ENCODE results near the gene MCRS1.
A peak's percentile ranks its signal among the peaks of the same experiment; 100 is the strongest.

The MCRS1 gene

GRCh38 chr12:49548481-49548821 is 19.5 kb downstream of the MCRS1 start:
- no peaks in the 10 kb centered on the region for H3K79me1 ChIP-seq (ENCODE audit: low read length)
- no CpG with 5 or more reads among the region's 8 CpGs for WGBS (ENCODE audit: extremely low coverage, insufficient coverage, low lambda C conversion rate)
- H3K9ac ChIP-seq (ENCODE audit: low read length) = no peak overlapping the region
- H2BK5ac ChIP-seq (ENCODE audit: low read length) = no peak overlapping the region
- no peak overlapping the region for H2BK15ac ChIP-seq (replicated peaks; ENCODE audit: low read depth)
- H2AK5ac ChIP-seq (ENCODE audit: low read length) = no peak overlapping the region
- H2BK120ac ChIP-seq (ENCODE audit: low read depth, low read length) = no peak overlapping the region
- H3K4me3 ChIP-seq (ENCODE audit: low read length) = no peak overlapping the region
- H3K23ac ChIP-seq (ENCODE audit: low read length) = no peak overlapping the region
- H4K5ac ChIP-seq (ENCODE audit: low read length) = no peak overlapping the region
- peak overlapping the region; percentile 35 for H3K56ac ChIP-seq (ENCODE audit: low read length)
- no peak overlapping the region for H3K18ac ChIP-seq (ENCODE audit: low read length)
- H3K79me2 ChIP-seq (ENCODE audit: control insufficient read depth, insufficient read depth, low read length) = no peaks in the 10 kb centered on the region
- no peak overlapping the region for H4K8ac ChIP-seq (ENCODE audit: low read depth, low read length)
- no peaks in the 10 kb centered on the region for H3K36me3 ChIP-seq (ENCODE audit: control insufficient read depth, insufficient read depth, low read length)
- peaks cover 4% of the 10 kb centered on the region for H3K27me3 ChIP-seq (ENCODE audit: insufficient read depth, low read length, poor library complexity)
- H3K4me2 ChIP-seq (ENCODE audit: low read length) = no peak overlapping the region
- DNase-seq = no peak
- no peak overlapping the region for H3K27ac ChIP-seq (ENCODE audit: low read depth, low read length)
- H3K4ac ChIP-seq (ENCODE audit: low read depth, low read length) = no peak overlapping the region
- H3K4me1 ChIP-seq (ENCODE audit: control insufficient read depth, low read depth, low read length) = peaks cover 2% of the 10 kb centered on the region

GRCh38 chr12:49547090-49547690 is 20.8 kb downstream of the MCRS1 start:
- no peak overlapping the region for H2BK120ac ChIP-seq (ENCODE audit: low read depth, low read length)
- no peak for DNase-seq
- H3K27me3 ChIP-seq (ENCODE audit: insufficient read depth, low read length, poor library complexity) = peaks cover 9% of the 10 kb centered on the region
- no peak overlapping the region for H3K9ac ChIP-seq (ENCODE audit: low read length)
- no peak overlapping the region for H3K27ac ChIP-seq (ENCODE audit: low read depth, low read length)
- H3K18ac ChIP-seq (ENCODE audit: low read length) = no peak overlapping the region
- H3K4me3 ChIP-seq (ENCODE audit: low read length) = no peak overlapping the region
- no peaks in the 10 kb centered on the region for H3K79me1 ChIP-seq (ENCODE audit: low read length)
- no peak overlapping the region for H2AK5ac ChIP-seq (ENCODE audit: low read length)
- no peak overlapping the region for H3K4ac ChIP-seq (ENCODE audit: low read depth, low read length)
- no peak overlapping the region for H3K56ac ChIP-seq (ENCODE audit: low read length)
- no peak overlapping the region for H3K4me2 ChIP-seq (ENCODE audit: low read length)
- no peak overlapping the region for H3K23ac ChIP-seq (ENCODE audit: low read length)
- H3K79me2 ChIP-seq (ENCODE audit: control insufficient read depth, insufficient read depth, low read length) = no peaks in the 10 kb centered on the region
- no peak overlapping the region for H4K8ac ChIP-seq (ENCODE audit: low read depth, low read length)
- no peak overlapping the region for H4K5ac ChIP-seq (ENCODE audit: low read length)
- H3K4me1 ChIP-seq (ENCODE audit: control insufficient read depth, low read depth, low read length) = peaks cover 2% of the 10 kb centered on the region
- no CpG with 5 or more reads among the region's 7 CpGs for WGBS (ENCODE audit: extremely low coverage, insufficient coverage, low lambda C conversion rate)
- H2BK15ac ChIP-seq (replicated peaks; ENCODE audit: low read depth) = no peak overlapping the region
- no peak overlapping the region for H2BK5ac ChIP-seq (ENCODE audit: low read length)
- no peaks in the 10 kb centered on the region for H3K36me3 ChIP-seq (ENCODE audit: control insufficient read depth, insufficient read depth, low read length)

DNA sequence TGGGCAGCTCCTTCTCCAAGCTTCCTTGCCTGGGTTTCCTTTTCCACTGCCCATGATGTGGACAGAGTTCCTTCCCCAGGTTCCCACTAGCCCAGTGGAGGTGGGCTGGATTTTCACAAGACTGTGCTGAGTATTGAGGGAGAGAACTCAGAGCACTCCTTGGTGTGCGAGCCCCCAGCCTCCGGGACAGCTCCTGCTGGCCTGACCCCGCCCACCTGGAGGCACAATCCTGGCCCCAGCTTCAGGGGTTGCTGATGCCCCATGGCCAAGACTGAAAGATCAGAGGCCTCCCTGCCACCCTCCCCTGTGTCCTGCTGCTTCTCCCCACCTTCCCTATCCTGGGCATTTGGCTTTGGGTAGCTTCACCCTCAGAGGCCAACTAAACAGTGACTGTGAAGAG is 21.5 kb downstream of the MCRS1 start:
- H3K79me2 ChIP-seq (ENCODE audit: control insufficient read depth, insufficient read depth, low read length) = no peaks in the 10 kb centered on the region
- no peak overlapping the region for H3K4me2 ChIP-seq (ENCODE audit: low read length)
- H3K4me1 ChIP-seq (ENCODE audit: control insufficient read depth, low read depth, low read length) = peaks cover 2% of the 10 kb centered on the region
- no peaks in the 10 kb centered on the region for H3K79me1 ChIP-seq (ENCODE audit: low read length)
- H3K27me3 ChIP-seq (ENCODE audit: insufficient read depth, low read length, poor library complexity) = peaks cover 9% of the 10 kb centered on the region
- H2BK5ac ChIP-seq (ENCODE audit: low read length) = no peak overlapping the region
- no peak overlapping the region for H2BK120ac ChIP-seq (ENCODE audit: low read depth, low read length)
- no peak overlapping the region for H2AK5ac ChIP-seq (ENCODE audit: low read length)
- H3K4me3 ChIP-seq (ENCODE audit: low read length) = no peak overlapping the region
- no CpG with 5 or more reads among the region's 3 CpGs for WGBS (ENCODE audit: extremely low coverage, insufficient coverage, low lambda C conversion rate)
- no peak overlapping the region for H3K9ac ChIP-seq (ENCODE audit: low read length)
- no peak for DNase-seq
- no peak overlapping the region for H4K5ac ChIP-seq (ENCODE audit: low read length)
- no peak overlapping the region for H3K23ac ChIP-seq (ENCODE audit: low read length)
- H3K27ac ChIP-seq (ENCODE audit: low read depth, low read length) = no peak overlapping the region
- H3K4ac ChIP-seq (ENCODE audit: low read depth, low read length) = no peak overlapping the region
- no peak overlapping the region for H3K18ac ChIP-seq (ENCODE audit: low read length)
- H4K8ac ChIP-seq (ENCODE audit: low read depth, low read length) = no peak overlapping the region
- H3K56ac ChIP-seq (ENCODE audit: low read length) = no peak overlapping the region
- no peaks in the 10 kb centered on the region for H3K36me3 ChIP-seq (ENCODE audit: control insufficient read depth, insufficient read depth, low read length)
- no peak overlapping the region for H2BK15ac ChIP-seq (replicated peaks; ENCODE audit: low read depth)

- Histone ChIP-seq H3K36me3 (ENCODE audit: control insufficient read depth, insufficient read depth, low read length) (no peaks in the 10 kb centered on the region), H3K4me2 (ENCODE audit: low read length) (no peak overlapping the region), H3K79me2 (ENCODE audit: control insufficient read depth, insufficient read depth, low read length) (no peaks in the 10 kb centered on the region), H2BK15ac (replicated peaks; ENCODE audit: low read depth) (no peak overlapping the region), H3K27me3 (ENCODE audit: insufficient read depth, low read length, poor library complexity) (peaks cover 11% of the 10 kb centered on the region), H4K5ac (ENCODE audit: low read length) (no peak overlapping the region), H2BK5ac (ENCODE audit: low read length) (no peak overlapping the region), H3K4ac (ENCODE audit: low read depth, low read length) (no peak overlapping the region), H3K9ac (ENCODE audit: low read length) (no peak overlapping the region), H3K18ac (ENCODE audit: low read length) (no peak overlapping the region), H3K23ac (ENCODE audit: low read length) (no peak overlapping the region), H3K79me1 (ENCODE audit: low read length) (no peaks in the 10 kb centered on the region), H3K56ac (ENCODE audit: low read length) (no peak overlapping the region), H3K4me3 (ENCODE audit: low read length) (no peak overlapping the region), H2BK120ac (ENCODE audit: low read depth, low read length) (no peak overlapping the region), H3K4me1 (ENCODE audit: control insufficient read depth, low read depth, low read length) (peaks cover 2% of the 10 kb centered on the region), H3K27ac (ENCODE audit: low read depth, low read length) (no peak overlapping the region), H2AK5ac (ENCODE audit: low read length) (no peak overlapping the region), H4K8ac (ENCODE audit: low read depth, low read length) (no peak overlapping the region)
- WGBS (ENCODE audit: extremely low coverage, insufficient coverage, low lambda C conversion rate) = no CpG with 5 or more reads among the region's 4 CpGs
- no peak for DNase-seq
Measured at GRCh38 chr12:49545815-49546214, 22.1 kb downstream of the MCRS1 start.

- no peak overlapping the region for H3K4me3 ChIP-seq (ENCODE audit: low read length)
- H4K5ac ChIP-seq (ENCODE audit: low read length) = no peak overlapping the region
- H2BK120ac ChIP-seq (ENCODE audit: low read depth, low read length) = no peak overlapping the region
- H3K79me1 ChIP-seq (ENCODE audit: low read length) = no peaks in the 10 kb centered on the region
- no peaks in the 10 kb centered on the region for H3K36me3 ChIP-seq (ENCODE audit: control insufficient read depth, insufficient read depth, low read length)
- H4K8ac ChIP-seq (ENCODE audit: low read depth, low read length) = no peak overlapping the region
- H3K79me2 ChIP-seq (ENCODE audit: control insufficient read depth, insufficient read depth, low read length) = no peaks in the 10 kb centered on the region
- no peak overlapping the region for H2AK5ac ChIP-seq (ENCODE audit: low read length)
- H3K4me2 ChIP-seq (ENCODE audit: low read length) = no peak overlapping the region
- H2BK15ac ChIP-seq (replicated peaks; ENCODE audit: low read depth) = no peak overlapping the region
- peaks cover 25% of the 10 kb centered on the region for H3K27me3 ChIP-seq (ENCODE audit: insufficient read depth, low read length, poor library complexity)
- H3K27ac ChIP-seq (ENCODE audit: low read depth, low read length) = no peak overlapping the region
- DNase-seq = peak; percentile 41
- no peak overlapping the region for H3K9ac ChIP-seq (ENCODE audit: low read length)
- no CpG with 5 or more reads among the region's 39 CpGs for WGBS (ENCODE audit: extremely low coverage, insufficient coverage, low lambda C conversion rate)
- H3K23ac ChIP-seq (ENCODE audit: low read length) = no peak overlapping the region
- H3K4me1 ChIP-seq (ENCODE audit: control insufficient read depth, low read depth, low read length) = no peaks in the 10 kb centered on the region
- H3K56ac ChIP-seq (ENCODE audit: low read length) = no peak overlapping the region
- no peak overlapping the region for H2BK5ac ChIP-seq (ENCODE audit: low read length)
- H3K18ac ChIP-seq (ENCODE audit: low read length) = no peak overlapping the region
- no peak overlapping the region for H3K4ac ChIP-seq (ENCODE audit: low read depth, low read length)
Measured at GRCh38 chr12:49543914-49544815, 23.8 kb downstream of the MCRS1 start.

All from mesendoderm (in vitro differentiated cells).